SKM-1 (cell line): Measurements from ENCODE around the gene ANKRD18A.
A peak's percentile ranks its signal among the peaks of the same experiment; 100 is the strongest.
"Not testable (repeated sequence)": the region's sequence is repeated elsewhere in the genome, so short reads cannot be mapped to it uniquely, and the experiment has no call there.

Experiments used
- DNase-seq: peaks from one replicate; lab custom pipeline; 2025; ENCODE audit not compliant: unreplicated experiment; lab: John Stamatoyannopoulos, UW

Gene ANKRD18A

DNA sequence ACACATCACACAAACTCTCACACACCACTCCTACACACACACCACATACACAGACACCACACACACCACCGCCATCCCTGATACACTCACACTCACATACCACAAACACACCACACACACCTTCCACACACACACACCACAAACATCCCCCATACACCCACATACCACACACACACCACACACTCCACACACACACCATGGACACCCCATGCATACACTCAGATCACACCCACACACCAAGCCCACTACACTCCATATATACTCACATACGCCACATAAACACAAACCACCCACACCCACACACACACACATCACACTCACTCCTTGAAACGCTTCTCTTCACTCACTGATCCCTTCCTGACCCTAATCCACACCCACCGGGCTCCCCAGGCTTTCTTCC, 9.1 kb upstream of the ANKRD18A start:
- no peak for DNase-seq

GRCh38 chr9:38626006-38626405, 5.6 kb upstream of the ANKRD18A start:
- DNase-seq: no peak

DNA sequence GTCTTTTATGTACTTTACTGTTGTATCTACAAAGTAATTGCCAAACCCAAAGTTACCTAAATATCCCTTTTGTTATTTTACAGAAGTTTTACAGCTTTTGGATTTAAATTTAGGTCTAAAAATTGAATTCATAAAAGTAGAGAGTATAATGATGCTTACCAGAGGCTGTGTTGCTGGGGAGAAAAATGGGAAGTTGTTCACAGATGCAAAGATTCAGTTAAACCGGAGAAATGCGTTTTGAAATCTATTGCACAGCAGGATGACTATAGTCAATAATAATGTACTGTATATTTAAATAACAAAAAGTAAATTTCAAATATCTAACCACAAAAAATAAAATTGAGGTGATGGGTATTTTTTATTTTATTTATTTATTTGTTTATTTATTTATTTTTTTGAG, 2.6 kb upstream of the ANKRD18A start:
- DNase-seq: peak; percentile 52

GRCh38 chr9:38622288-38622674, 1.9 kb upstream of the ANKRD18A start:
- DNase-seq: no peak

DNA sequence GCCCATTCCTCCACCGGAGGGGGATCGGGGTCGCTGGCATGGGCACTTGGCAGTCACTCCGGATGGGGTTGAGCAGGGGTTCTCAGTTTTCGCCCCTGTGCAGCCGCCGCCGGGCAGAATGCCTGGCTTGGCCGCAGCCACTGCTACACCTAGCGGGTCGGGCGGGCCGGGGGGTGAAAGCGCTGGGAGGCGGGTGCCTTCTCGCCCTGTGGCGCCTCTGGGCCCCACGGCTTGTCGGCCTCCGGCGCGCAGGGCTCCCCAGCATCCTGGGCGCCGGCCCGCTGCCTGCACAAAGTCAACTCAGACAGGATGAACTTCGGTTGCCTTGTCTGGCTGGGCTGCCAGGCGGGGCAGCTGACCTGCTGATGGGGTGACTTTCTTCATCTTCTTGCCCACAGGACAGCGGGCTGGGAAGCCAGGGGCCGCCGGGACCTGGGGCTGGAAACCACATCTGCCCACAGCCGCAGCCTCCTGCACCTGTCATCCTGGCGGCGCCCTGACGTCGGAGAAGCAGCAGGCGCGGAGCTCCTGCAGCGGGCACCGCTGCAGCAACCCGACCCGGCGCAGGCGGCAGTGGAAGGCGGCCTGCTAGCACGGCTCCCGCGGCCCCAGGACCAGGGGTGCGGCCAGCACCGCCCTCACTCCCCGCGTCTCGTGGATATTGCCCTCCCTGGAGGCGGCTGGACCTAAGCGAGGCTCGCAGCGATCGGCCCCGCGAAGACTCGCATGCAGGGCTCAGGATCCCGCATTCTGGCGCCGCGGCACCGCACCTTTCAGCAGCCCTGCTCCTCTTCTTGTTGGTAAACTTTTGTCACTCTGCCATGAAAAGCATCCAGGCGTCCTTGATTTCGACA, 1.3 kb upstream of the ANKRD18A start:
- DNase-seq: no peak

DNA sequence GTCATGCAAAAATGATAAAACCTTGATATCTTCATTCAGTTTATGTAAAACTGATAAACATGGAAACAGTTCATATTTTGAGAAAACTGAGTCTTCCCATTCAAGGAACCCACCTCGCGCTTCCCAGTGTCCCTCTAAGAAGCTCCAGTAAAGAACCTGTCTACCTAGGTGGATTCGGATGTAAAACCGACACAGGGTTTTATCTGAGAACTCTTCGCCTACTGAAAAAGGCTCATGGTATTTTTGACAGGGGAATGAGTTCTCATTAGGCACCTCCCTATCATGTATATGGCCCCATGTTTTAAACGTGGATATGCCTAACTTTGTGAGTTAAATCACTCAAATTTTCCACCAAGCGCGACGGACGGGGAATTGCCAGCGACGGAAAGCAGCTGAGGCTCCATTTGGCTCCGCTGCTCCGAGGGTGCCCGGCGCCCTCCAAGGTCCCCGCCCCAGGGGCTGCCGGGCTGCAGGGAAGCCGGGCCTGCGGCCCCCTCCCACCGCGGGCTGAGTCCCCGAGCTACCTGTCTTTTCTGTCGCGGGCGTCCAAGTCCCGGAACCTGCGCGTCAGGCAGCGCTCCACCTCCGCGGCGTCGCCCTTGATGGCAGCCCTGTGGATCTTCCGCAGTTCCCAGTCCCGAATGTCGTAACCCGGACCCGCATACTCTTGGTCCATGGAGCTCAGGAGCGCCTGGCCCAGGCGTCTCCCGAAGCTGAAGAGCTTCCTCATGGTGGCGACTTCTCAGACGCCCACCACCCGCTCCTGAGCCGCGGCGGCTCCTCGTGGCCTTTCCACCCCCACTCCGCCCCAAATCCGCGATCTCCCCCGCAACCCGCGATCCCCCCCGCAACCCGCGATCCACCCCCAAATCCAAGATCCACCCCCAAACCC, 594 bp downstream of the ANKRD18A start:
- no peak for DNase-seq

DNA sequence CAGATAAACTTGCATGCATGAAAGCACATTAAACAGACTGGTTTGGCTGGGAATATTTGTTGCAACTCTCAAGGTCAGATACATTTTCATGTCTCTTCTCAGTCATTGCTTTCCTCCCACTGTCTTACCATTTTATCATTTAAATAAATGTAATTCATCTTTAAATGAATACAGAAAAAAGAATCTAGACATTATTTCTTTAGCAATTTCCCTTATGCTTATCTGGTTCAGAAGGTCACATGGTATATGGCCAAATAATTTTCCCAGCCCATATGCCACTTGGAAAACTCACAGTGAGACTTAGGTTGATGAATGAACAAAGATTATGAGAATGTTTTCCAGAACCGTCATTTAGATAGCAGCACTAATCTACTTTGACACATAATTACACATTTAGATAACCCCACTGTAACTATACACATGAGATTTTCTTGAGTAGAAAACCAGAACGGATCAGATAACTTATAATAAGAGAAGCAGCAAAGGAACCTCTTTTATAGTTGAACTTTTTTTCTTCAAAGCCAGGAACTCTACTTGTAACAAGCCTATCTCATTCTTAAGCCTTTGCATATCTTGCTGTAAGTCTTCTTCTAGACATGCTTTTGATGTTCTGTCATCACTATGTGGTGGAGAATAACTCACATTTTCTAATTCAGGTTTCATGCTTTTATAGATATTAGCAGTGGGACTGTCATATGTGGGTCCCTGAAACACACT, 22.2 kb downstream of the ANKRD18A start:
- DNase-seq: not testable (repeated sequence)

DNA sequence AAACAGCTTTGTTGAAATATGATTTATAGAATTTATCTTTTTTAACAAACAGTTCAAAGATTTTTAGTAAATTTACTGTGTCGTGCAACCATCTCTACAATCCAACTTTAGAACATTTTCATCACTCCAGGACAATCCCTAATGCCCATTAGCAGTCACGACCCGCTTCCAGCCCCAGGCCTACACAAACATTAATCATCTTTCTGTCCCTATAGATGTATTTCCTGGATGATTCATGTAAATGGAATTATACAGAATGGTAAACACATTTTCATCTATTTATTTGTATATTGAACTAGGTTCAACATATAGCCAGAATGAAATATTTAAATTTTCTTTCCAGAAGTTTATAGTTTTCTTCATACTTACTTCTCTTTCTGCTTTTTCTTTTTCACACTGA, 25.3 kb downstream of the ANKRD18A start:
- DNase-seq: not testable (repeated sequence)

DNA sequence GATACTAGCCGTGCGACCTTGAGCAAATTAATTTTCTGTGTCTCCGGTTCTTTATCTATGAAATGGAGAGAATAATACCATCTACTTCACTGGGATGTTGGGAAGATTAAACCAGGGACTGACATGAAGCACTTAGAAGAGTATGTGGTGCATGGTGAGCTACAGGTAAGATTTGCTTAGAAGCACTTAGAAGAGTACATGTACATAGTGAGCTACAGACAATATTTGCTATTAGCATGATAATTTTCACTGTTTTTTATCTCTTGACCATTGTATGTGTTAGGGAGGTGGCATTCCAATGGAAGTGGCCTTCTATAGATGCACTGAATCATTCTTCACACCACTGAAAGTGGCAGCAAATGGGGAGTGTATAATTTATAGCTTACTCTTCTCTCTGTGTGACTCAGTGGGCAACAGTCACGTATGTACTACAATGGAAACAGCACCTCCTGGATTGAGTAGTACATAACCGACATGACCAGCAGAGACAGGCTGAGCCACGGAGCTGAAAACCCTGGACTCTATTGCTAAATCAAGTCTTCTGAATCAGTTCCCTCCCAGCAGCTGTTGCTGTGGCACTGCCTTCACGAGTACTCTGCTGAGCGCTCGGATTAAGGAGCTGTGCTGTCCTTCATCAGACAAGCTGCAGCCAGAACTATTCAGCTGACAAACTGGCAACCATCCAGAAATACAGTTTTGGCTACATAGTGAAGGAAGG, 28.9 kb downstream of the ANKRD18A start:
- DNase-seq: not testable (repeated sequence)

DNA sequence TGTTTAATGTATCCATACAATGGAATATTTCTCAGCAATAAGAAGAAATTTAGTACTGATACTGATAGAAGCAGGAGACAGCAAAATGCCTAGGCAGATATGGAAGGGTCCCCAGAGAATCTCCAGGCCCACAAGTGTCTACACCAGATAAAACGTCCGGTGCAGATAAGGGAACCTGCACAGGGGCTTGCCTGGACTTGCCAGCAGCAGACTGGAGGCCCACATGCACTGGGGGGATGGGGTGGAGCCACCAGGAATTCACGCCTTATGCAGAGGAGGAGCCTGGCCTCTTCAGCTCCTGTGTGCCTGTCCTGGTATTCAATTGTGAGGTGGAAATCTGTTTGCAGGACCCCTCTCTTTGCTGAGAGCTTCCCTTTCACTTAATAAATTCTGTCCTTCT, 36.6 kb downstream of the ANKRD18A start:
- DNase-seq: not testable (repeated sequence)

DNA sequence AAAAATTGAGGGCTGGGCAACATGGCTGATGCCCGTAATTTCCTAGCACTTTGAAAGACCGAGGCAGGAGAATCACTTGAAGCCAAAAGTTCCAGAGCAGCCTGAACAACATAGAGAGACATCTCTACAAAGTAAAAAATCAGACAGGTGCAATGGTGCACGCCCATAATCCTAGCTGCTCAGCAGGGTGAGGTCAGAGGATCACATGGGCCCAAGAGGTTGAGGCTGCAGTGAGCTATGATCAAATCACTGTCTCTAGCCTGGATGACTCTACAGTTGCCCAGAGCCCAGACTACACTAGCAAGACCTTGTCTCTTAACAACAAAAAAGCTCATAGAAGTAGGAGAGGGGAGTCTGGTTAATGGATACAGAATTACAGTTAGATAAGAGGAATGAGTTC, 40.3 kb downstream of the ANKRD18A start:
- DNase-seq: not testable (repeated sequence)

GRCh38 chr9:38576181-38576580, 44.2 kb downstream of the ANKRD18A start:
- not testable (repeated sequence) for DNase-seq

- DNase-seq: not testable (repeated sequence)
Observed at GRCh38 chr9:38566048-38566447, 54.3 kb downstream of the ANKRD18A start.

DNA sequence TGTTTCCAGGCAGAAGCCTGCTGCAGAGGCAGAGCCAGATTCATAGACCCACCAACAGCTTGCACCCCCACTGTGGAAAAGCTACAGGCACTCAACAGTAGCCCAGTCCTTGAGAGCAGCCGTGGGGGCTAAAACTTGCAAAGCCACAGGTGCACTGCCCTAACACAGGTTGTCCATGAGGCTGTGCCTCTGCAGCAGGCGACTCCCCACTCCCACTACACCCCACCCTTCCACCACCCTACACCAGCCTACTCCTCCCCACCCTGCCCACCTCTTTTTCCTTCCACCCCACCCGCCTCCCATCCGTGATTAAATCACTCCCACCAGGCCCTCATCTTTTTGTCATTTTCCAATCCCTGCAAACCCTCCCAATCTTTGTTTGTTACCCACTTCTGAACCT, 55.2 kb downstream of the ANKRD18A start:
- DNase-seq: not testable (repeated sequence)

- not testable (repeated sequence) for DNase-seq
Observed at GRCh38 chr9:38563911-38564310, 56.5 kb downstream of the ANKRD18A start.

GRCh38 chr9:38561134-38561533, 59.3 kb downstream of the ANKRD18A start:
- not testable (repeated sequence) for DNase-seq

GRCh38 chr9:38559172-38559571, 61.2 kb downstream of the ANKRD18A start:
- DNase-seq: not testable (repeated sequence)

- DNase-seq: not testable (repeated sequence)
Observed at GRCh38 chr9:38557746-38558145, 62.6 kb downstream of the ANKRD18A start.

DNA sequence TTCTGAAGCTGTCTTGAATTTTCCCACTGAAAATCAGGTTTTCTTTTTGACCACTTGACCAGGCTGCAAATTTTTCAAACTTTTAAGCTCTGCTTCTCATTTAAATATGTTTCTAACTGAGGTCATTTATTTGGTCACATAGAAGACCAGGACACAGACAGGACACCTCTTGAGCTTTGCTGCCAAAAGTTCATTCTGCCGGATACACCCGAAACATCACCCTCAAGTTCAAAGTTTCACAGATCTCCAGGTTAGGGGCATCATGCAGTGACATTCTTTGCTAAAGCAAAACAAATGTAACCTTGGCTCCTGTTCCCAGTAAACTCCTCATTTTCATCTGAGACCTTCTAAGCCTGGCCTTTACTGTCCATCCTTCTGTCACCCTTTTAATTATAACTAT, 65.4 kb downstream of the ANKRD18A start:
- DNase-seq: not testable (repeated sequence)

GRCh38 chr9:38553019-38553418, 67.4 kb downstream of the ANKRD18A start:
- DNase-seq: not testable (repeated sequence)
